Measurements from ENCODE around the gene HOXB4. TPM values are rescaled to one million over a fixed set of nuclear protein-coding genes. Genes with fewer than 3 reads are reported as not detected.

HOXB4 gene
- total and polyA plus RNA-seq, 5 donors from 2014 or later, result 0.16 to 2.9 (median 0.18) TPM; not detected in 2

GRCh38 chr17:48578616-48579470 lies 693 bp upstream of the HOXB4 start:
- Mint-ChIP-seq H3K27ac (peak overlapping the region in 2 of 3 donors; percentile 72 to 94), H3K36me3 (no peaks in the 10 kb centered on the region), H3K9me3 (peaks cover 0 to 2% (median 0%) of the 10 kb centered on the region in 7 donors), H3K4me1 (peaks cover 16 to 61% (median 48%) of the 10 kb centered on the region in 4 donors), H3K4me3 (peak overlapping the region; percentile 76 to 95 (median 88)), H3K27me3 (peaks cover 64% of the 10 kb centered on the region)
- ATAC-seq (ENCODE audit: low read depth in 2 of 2), result peak; percentile 23 to 35
- Histone ChIP-seq H3K36me3 (ENCODE audit: control insufficient read depth, insufficient read depth, low read length) (no peaks in the 10 kb centered on the region), H3K9me3 (ENCODE audit: control insufficient read depth in 2 of 2, low read length in 2 of 2) (no peaks in the 10 kb centered on the region), H3K4me3 (ENCODE audit: low read depth, low read length) (peak overlapping the region; percentile 80), H3K27me3 (ENCODE audit: control insufficient read depth, insufficient read depth, low read length) (peaks cover 23% of the 10 kb centered on the region), H3K4me1 (ENCODE audit: control insufficient read depth, insufficient read depth, low read length, poor library complexity, severe bottlenecking) (peaks cover 56% of the 10 kb centered on the region), H3K27ac (ENCODE audit: insufficient read depth, low read length, poor library complexity, severe bottlenecking) (peak overlapping the region; percentile 33)
- DNase-seq, result no peak

- H3K27ac Mint-ChIP-seq, result no peak overlapping the region
- peak overlapping the region; percentile 64 for H3K4me3 ChIP-seq (ENCODE audit: low read depth, low read length)
- H3K9me3 Mint-ChIP-seq, result peaks cover 0 to 2% (median 0%) of the 10 kb centered on the region in 7 donors
- H3K36me3 ChIP-seq (ENCODE audit: control insufficient read depth, insufficient read depth, low read length), result no peaks in the 10 kb centered on the region
- H3K27me3 ChIP-seq (ENCODE audit: control insufficient read depth, insufficient read depth, low read length), result peaks cover 12% of the 10 kb centered on the region
- H3K4me3 Mint-ChIP-seq, result peak overlapping the region; percentile 81 to 95 (median 86)
- H3K4me1 Mint-ChIP-seq, result peaks cover 12 to 52% (median 40%) of the 10 kb centered on the region in 4 donors
- peaks cover 51% of the 10 kb centered on the region for H3K27me3 Mint-ChIP-seq
- H3K4me1 ChIP-seq (ENCODE audit: control insufficient read depth, insufficient read depth, low read length, poor library complexity, severe bottlenecking), result peaks cover 53% of the 10 kb centered on the region
- no peaks in the 10 kb centered on the region for H3K9me3 ChIP-seq (ENCODE audit: control insufficient read depth in 2 of 2, low read length in 2 of 2)
- ATAC-seq (ENCODE audit: low read depth in 2 of 2) (peak in 1 of 2 donors; percentile 32), DNase-seq (peak in 1 of 3 donors; percentile 38)
- no peaks in the 10 kb centered on the region for H3K36me3 Mint-ChIP-seq
- H3K27ac ChIP-seq (ENCODE audit: insufficient read depth, low read length, poor library complexity, severe bottlenecking), result no peak overlapping the region
Measured at GRCh38 chr17:48577330-48577945, 712 bp downstream of the HOXB4 start.

GRCh38 chr17:48576479-48577309 lies 1.5 kb downstream of the HOXB4 start:
- Histone ChIP-seq H3K4me3 (ENCODE audit: low read depth, low read length) (peak overlapping the region; percentile 64), H3K27me3 (ENCODE audit: control insufficient read depth, insufficient read depth, low read length) (peaks cover 12% of the 10 kb centered on the region), H3K36me3 (ENCODE audit: control insufficient read depth, insufficient read depth, low read length) (no peaks in the 10 kb centered on the region), H3K4me1 (ENCODE audit: control insufficient read depth, insufficient read depth, low read length, poor library complexity, severe bottlenecking) (peaks cover 45% of the 10 kb centered on the region), H3K27ac (ENCODE audit: insufficient read depth, low read length, poor library complexity, severe bottlenecking) (no peak overlapping the region), H3K9me3 (ENCODE audit: control insufficient read depth in 2 of 2, low read length in 2 of 2) (no peaks in the 10 kb centered on the region)
- no peak for ATAC-seq (ENCODE audit: low read depth in 2 of 2)
- Mint-ChIP-seq H3K27ac (peak overlapping the region in 1 of 3 donors; percentile 14), H3K36me3 (no peaks in the 10 kb centered on the region), H3K27me3 (peaks cover 49% of the 10 kb centered on the region), H3K9me3 (peaks cover 0 to 2% (median 0%) of the 10 kb centered on the region in 7 donors), H3K4me1 (peaks cover 9 to 48% (median 37%) of the 10 kb centered on the region in 4 donors), H3K4me3 (peak overlapping the region; percentile 81 to 95 (median 86))
- DNase-seq, result no peak

- ATAC-seq (ENCODE audit: low read depth in 2 of 2) (no peak), DNase-seq (peak in 1 of 3 donors; percentile 29)
- Mint-ChIP-seq H3K4me1 (peaks cover 9 to 41% (median 30%) of the 10 kb centered on the region in 4 donors), H3K9me3 (no peaks in the 10 kb centered on the region), H3K36me3 (no peaks in the 10 kb centered on the region), H3K27ac (no peak overlapping the region), H3K27me3 (peaks cover 44% of the 10 kb centered on the region), H3K4me3 (peak overlapping the region; percentile 44 to 69 (median 61))
- Histone ChIP-seq H3K9me3 (ENCODE audit: control insufficient read depth in 2 of 2, low read length in 2 of 2) (no peaks in the 10 kb centered on the region), H3K4me1 (ENCODE audit: control insufficient read depth, insufficient read depth, low read length, poor library complexity, severe bottlenecking) (peaks cover 37% of the 10 kb centered on the region), H3K36me3 (ENCODE audit: control insufficient read depth, insufficient read depth, low read length) (no peaks in the 10 kb centered on the region), H3K27me3 (ENCODE audit: control insufficient read depth, insufficient read depth, low read length) (peaks cover 11% of the 10 kb centered on the region), H3K27ac (ENCODE audit: insufficient read depth, low read length, poor library complexity, severe bottlenecking) (no peak overlapping the region), H3K4me3 (ENCODE audit: low read depth, low read length) (no peak overlapping the region)
Measured at GRCh38 chr17:48575673-48576478, 2.3 kb downstream of the HOXB4 start.

- Histone ChIP-seq H3K4me1 (ENCODE audit: control insufficient read depth, insufficient read depth, low read length, poor library complexity, severe bottlenecking) (peaks cover 33% of the 10 kb centered on the region), H3K4me3 (ENCODE audit: low read depth, low read length) (no peak overlapping the region), H3K9me3 (ENCODE audit: control insufficient read depth in 2 of 2, low read length in 2 of 2) (no peaks in the 10 kb centered on the region), H3K27ac (ENCODE audit: insufficient read depth, low read length, poor library complexity, severe bottlenecking) (no peak overlapping the region), H3K36me3 (ENCODE audit: control insufficient read depth, insufficient read depth, low read length) (no peaks in the 10 kb centered on the region), H3K27me3 (ENCODE audit: control insufficient read depth, insufficient read depth, low read length) (peaks cover 11% of the 10 kb centered on the region)
- H3K4me1 Mint-ChIP-seq, result peaks cover 9 to 34% (median 24%) of the 10 kb centered on the region in 4 donors
- DNase-seq (no peak), ATAC-seq (ENCODE audit: low read depth in 2 of 2) (no peak)
- peak overlapping the region in 2 of 4 donors; percentile 66 to 92 for H3K4me3 Mint-ChIP-seq
- no peaks in the 10 kb centered on the region for H3K9me3 Mint-ChIP-seq
- H3K27me3 Mint-ChIP-seq, result peaks cover 36% of the 10 kb centered on the region
- no peaks in the 10 kb centered on the region for H3K36me3 Mint-ChIP-seq
- H3K27ac Mint-ChIP-seq, result peak overlapping the region in 1 of 3 donors; percentile 13
Measured at GRCh38 chr17:48575066-48575582, 3.0 kb downstream of the HOXB4 start.

GRCh38 chr17:48574505-48575065 lies 3.6 kb downstream of the HOXB4 start:
- no peaks in the 10 kb centered on the region for H3K9me3 Mint-ChIP-seq
- peak overlapping the region in 1 of 3 donors; percentile 13 for H3K27ac Mint-ChIP-seq

More at GRCh38 chr17:48574505-48575065, 3.6 kb downstream of the HOXB4 start:
- peaks cover 6 to 30% (median 20%) of the 10 kb centered on the region in 4 donors for H3K4me1 Mint-ChIP-seq
- no peak overlapping the region for H3K27ac ChIP-seq (ENCODE audit: insufficient read depth, low read length, poor library complexity, severe bottlenecking)
- H3K36me3 Mint-ChIP-seq, result peaks cover 3% of the 10 kb centered on the region
- peak overlapping the region in 1 of 4 donors; percentile 66 for H3K4me3 Mint-ChIP-seq
- ATAC-seq (ENCODE audit: low read depth in 2 of 2) (no peak), DNase-seq (no peak)
- no peak overlapping the region for H3K4me3 ChIP-seq (ENCODE audit: low read depth, low read length)
- peaks cover 34% of the 10 kb centered on the region for H3K27me3 Mint-ChIP-seq
- no peaks in the 10 kb centered on the region for H3K36me3 ChIP-seq (ENCODE audit: control insufficient read depth, insufficient read depth, low read length)
- peaks cover 30% of the 10 kb centered on the region for H3K4me1 ChIP-seq (ENCODE audit: control insufficient read depth, insufficient read depth, low read length, poor library complexity, severe bottlenecking)
- no peaks in the 10 kb centered on the region for H3K9me3 ChIP-seq (ENCODE audit: control insufficient read depth in 2 of 2, low read length in 2 of 2)
- H3K27me3 ChIP-seq (ENCODE audit: control insufficient read depth, insufficient read depth, low read length), result peaks cover 7% of the 10 kb centered on the region
